Measurements from ENCODE around the gene DKC1.

DNA sequence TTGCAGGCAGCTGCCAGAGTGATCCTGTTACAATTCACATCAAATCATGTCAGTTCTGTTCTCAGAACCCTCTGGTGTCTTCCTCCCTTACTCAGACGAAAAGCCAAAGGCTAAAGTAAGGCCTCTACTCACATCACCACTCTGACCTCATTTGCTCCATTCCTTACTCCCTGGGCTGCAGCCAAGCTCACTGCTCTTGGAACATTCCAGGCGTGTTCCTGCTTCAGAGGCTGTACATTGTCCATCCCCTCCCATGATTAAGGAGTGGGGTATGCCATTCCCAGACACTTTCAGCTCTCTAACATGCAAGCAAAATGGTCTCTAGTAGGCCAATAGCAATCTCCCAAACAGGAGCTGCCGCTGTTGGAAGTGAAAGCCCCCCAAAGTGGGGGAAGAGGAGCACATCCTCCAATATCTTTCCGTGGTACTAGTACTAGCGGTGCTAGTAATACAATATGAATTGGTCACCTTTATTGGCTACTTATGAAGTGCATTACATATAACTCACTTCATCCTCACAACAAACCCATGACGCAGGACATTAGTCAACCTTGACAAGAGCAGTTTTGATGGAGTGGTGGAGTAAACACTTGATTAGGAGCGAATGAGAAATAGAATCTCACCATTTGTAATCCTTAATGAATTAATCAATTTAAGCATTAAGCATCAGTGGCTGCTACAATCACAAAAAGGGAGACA lies 26.8 kb upstream of the DKC1 start:
- TF ChIP-seq, protein P1, sequence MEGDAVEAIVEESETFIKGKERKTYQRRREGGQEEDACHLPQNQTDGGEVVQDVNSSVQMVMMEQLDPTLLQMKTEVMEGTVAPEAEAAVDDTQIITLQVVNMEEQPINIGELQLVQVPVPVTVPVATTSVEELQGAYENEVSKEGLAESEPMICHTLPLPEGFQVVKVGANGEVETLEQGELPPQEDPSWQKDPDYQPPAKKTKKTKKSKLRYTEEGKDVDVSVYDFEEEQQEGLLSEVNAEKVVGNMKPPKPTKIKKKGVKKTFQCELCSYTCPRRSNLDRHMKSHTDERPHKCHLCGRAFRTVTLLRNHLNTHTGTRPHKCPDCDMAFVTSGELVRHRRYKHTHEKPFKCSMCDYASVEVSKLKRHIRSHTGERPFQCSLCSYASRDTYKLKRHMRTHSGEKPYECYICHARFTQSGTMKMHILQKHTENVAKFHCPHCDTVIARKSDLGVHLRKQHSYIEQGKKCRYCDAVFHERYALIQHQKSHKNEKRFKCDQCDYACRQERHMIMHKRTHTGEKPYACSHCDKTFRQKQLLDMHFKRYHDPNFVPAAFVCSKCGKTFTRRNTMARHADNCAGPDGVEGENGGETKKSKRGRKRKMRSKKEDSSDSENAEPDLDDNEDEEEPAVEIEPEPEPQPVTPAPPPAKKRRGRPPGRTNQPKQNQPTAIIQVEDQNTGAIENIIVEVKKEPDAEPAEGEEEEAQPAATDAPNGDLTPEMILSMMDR (conservative IDR thresholded peaks at IDR 0.05; ENCODE audit: low read depth, low read length), result no peak
- TF ChIP-seq EZH2 (IDR thresholded peaks at IDR 0.05; ENCODE audit: borderline replicate concordance, low read depth, low read length, poor library complexity, severe bottlenecking), result no peak
